HG03095 (cell line): Measurements from ENCODE around the gene CCDC24.

Source experiments
- ATAC-seq: cut with Tn5 transposase; IDR thresholded peaks from one replicate; pipeline ENCODE4 v1.9.1; 2021; ENCODE audit warnings: moderate library complexity; ENCODE audit not compliant: unreplicated experiment

CCDC24 gene

GRCh38 chr1:43991476-43992231 lies at the start of gene CCDC24:
CCDC24 (plus strand) TSS chr1:43991599; CDS start chr1:43991879, 280 bp downstream.
- peak; percentile 73 for ATAC-seq

- ATAC-seq, result no peak
These were observed 49.0 kb upstream of the CCDC24 start for GRCh38 chr1:43942411-43942810.

- no peak for ATAC-seq
These were observed 46.5 kb upstream of the CCDC24 start for GRCh38 chr1:43944860-43945259.

- ATAC-seq, result no peak
These were observed 45.6 kb upstream of the CCDC24 start for GRCh38 chr1:43945674-43946235.

GRCh38 chr1:43946236-43947060 lies 45.0 kb upstream of the CCDC24 start, which contains the start of gene IPO13:
IPO13 (plus strand) TSS chr1:43946950; CDS start chr1:43947601, 651 bp downstream.
- ATAC-seq, result peak; percentile 94

GRCh38 chr1:43947061-43947873 lies 44.1 kb upstream of the CCDC24 start:
- ATAC-seq, result no peak

- ATAC-seq, result no peak
These were observed 43.4 kb upstream of the CCDC24 start for GRCh38 chr1:43947874-43948437.

- no peak for ATAC-seq
These were observed 41.7 kb upstream of the CCDC24 start for GRCh38 chr1:43949678-43950077.

- no peak for ATAC-seq
These were observed 40.1 kb upstream of the CCDC24 start for GRCh38 chr1:43951021-43951985.

- no peak for ATAC-seq
These were observed 38.6 kb upstream of the CCDC24 start for GRCh38 chr1:43952731-43953346.

- ATAC-seq, result no peak
These were observed 38.0 kb upstream of the CCDC24 start for GRCh38 chr1:43953361-43953760.

GRCh38 chr1:43954036-43954435 lies 37.4 kb upstream of the CCDC24 start:
- no peak for ATAC-seq

GRCh38 chr1:43956234-43956633 lies 35.2 kb upstream of the CCDC24 start:
- ATAC-seq, result no peak

- no peak for ATAC-seq
These were observed 33.9 kb upstream of the CCDC24 start for GRCh38 chr1:43957407-43958040.

- no peak for ATAC-seq
These were observed 32.8 kb upstream of the CCDC24 start for GRCh38 chr1:43958351-43959255.

GRCh38 chr1:43960798-43961197 lies 30.6 kb upstream of the CCDC24 start:
- ATAC-seq, result no peak

GRCh38 chr1:43961692-43962091 lies 29.7 kb upstream of the CCDC24 start:
- no peak for ATAC-seq
